Stomach (tissue), 9 donors: ENCODE measurements around the gene HTRA3. TPM values are rescaled to one million over a fixed set of nuclear protein-coding genes. Genes with fewer than 3 reads are reported as not detected.

ENCODE experiments used
- DNase-seq, 2 donors: peaks; one replicate each; pipeline versions ENCODE4 v3.0.0 to v3.0.0-alpha.2; 2013 to 2019
- H3K27ac ChIP-seq, 5 donors: fragments of 200-600 bp in 4 of 5; sonication (generic) in 4 of 5; one replicate each; pipeline ENCODE4 v1.5.1; 2013 to 2019; ENCODE audit warnings: mild to moderate bottlenecking in 1 of 5, moderate library complexity in 1 of 5
- H3K27me3 ChIP-seq, 3 donors: fragments of 200-600 bp; sonication (generic); one replicate each; pipeline ENCODE4 v1.5.1; 2017 to 2019; ENCODE audit warnings: mixed run types in 1 of 3
- H3K36me3 ChIP-seq, 4 donors: fragments of 200-600 bp; sonication (generic); 1 replicate in 3 of 4; 2 replicates in 1 of 4; pipeline ENCODE4 v1.5.1; 2016 to 2019
- H3K4me1 ChIP-seq, 4 donors: fragments of 200-600 bp; sonication (generic); one replicate each; pipeline ENCODE4 v1.5.1; 2016 to 2019
- H3K4me3 ChIP-seq, 4 donors: fragments of 200-600 bp; sonication (generic) in 3 of 4; one replicate each; pipeline ENCODE4 v1.5.1; 2016 to 2019; ENCODE audit warnings: mild to moderate bottlenecking in 1 of 4
- H3K9me3 ChIP-seq, 4 donors: fragments of 200-600 bp; sonication (generic); one replicate each; pipeline ENCODE4 v1.5.1; 2016 to 2019
- EP300 ChIP-seq: sonication (generic); formaldehyde crosslinking; IDR thresholded peaks from one replicate; pipeline ENCODE4 v1.6.1; 2017; ENCODE audit warnings: antibody characterized with exemption
- POLR2A ChIP-seq, 4 donors: fragments of 450-650 bp; IDR thresholded peaks; one replicate each; pipeline ENCODE4 v1.6.1; 2016; ENCODE audit warnings: antibody characterized with exemption in 4 of 4, control low read depth in 2 of 4, mild to moderate bottlenecking in 1 of 4, moderate library complexity in 1 of 4
- POLR2AphosphoS5 ChIP-seq, 3 donors: sonication (generic); formaldehyde crosslinking; IDR thresholded peaks; one replicate each; pipeline ENCODE4 v1.6.1; 2016; ENCODE audit warnings: antibody characterized with exemption in 3 of 3
- WGBS, 5 donors: extraction: QIAGEN DNeasy Blood & Tissue Kit in 3 of 5; methylation state at CpG; one replicate each; pipeline versions ENCODE4 v1.1.5 to v1.1.7; 2013 to 2018; 5-methylcytosine and 5-hydroxymethylcytosine counted together
- intact Hi-C: fragments of 100-400 bp; cut with DNase I; formaldehyde crosslinking; loops from one replicate; pipeline ENCODE4 v1.15.1; 2023; ENCODE audit warnings: low total_unique reads
- polyA plus RNA-seq, 3 donors: library from polyadenylated mRNA; stranded (reverse); fragments of 200-250 nt; gene quantifications; one replicate each; pipeline ENCODE4 v1.2.3, GENCODE V29; 2013
- total RNA-seq, 5 donors: library from RNA; depleted of rRNA; stranded (reverse); fragments of >200 nt; gene quantifications; one replicate each; pipeline versions ENCODE4 v1.1.0 to v1.2.3, GENCODE V29; 2014 to 2016
- TF ChIP-seq, protein P1 (sequence below), 7 experiments: fragments of 450-650 bp in 4 of 7; fragments of 200-600 bp in 3 of 7; sonication (generic) in 3 of 7; IDR thresholded peaks; one replicate each; pipeline ENCODE4 v1.5.1; 2016 to 2019; ENCODE audit warnings: antibody characterized with exemption in 7 of 7, control low read depth in 2 of 7, mild to moderate bottlenecking in 1 of 7
- donor health status: healthy with polysubstance abuse.
- donor health status: Bipolar disorder and iron deficiency.
- donor health status: healthy.

HTRA3 gene
- total and polyA plus RNA-seq, 8 donors, result 6.6 to 26.8 (median 15.9) TPM

DNA sequence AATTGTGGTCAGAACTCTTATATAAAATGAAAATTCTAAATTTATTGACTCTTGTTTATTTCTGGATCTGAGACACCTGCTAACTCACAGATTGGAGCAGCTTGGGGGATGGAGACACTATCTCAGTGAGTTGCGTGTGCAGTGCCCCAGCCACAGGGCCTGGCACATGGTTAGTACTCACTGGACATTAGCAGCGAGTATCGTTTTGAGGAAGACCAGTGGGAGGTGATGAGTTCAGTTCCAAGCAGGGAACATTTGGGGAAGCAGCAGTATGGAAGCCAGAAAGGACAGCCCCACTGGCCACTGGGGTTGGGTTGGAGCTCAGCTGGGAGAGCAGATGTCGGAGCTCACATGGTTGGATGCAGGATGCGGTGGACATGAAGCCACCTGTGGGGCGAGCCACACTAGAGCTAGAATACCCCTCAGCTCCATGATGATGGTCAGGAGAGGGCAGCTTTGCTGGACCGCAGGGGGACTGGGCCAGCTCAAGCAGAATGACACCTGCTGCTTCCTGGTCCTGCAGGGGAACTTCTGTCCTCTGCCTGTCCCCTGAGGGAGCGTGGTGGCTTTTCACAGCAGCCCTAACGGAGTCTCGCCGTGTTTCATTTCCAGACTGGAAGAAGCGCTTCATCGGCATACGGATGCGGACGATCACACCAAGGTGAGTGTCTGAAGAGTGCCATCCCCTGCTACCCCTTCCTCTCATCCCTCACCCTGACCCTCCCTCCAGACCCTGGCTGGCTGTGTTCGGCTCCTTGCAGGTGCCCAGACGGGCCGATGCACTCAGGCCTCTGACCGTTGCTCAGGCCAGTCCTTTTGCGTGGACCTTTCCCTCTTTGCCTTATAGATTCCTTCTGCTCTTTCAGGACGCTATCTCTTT lies 32.5 kb downstream of the HTRA3 start:
- 89 to 97% (median 95%) methylated on average over 22 of the region's 22 CpGs for WGBS, 5 donors

DNA sequence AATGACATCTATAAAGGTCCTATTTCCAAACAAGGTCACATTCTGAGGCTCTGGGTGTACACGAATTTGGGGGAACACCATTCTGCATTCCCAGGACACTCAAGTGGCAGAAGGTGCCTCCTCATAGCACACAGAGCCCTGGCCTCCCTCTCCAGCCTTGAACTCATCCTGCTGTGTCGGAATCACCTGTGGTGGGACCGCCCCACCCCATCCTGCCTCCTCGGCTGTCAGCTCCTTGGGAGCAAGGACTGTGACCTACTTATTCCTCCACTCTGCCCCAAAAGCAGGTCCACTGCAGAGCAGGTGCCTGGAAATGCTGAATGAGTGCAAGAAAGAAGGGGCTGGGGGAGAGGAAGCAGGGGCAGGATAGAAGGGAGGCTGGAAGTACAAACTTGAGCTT lies 33.5 kb downstream of the HTRA3 start:
- H3K36me3 ChIP-seq, result no peaks in the 10 kb centered on the region
- H3K27me3 ChIP-seq, result peaks cover 0 to 2% (median 0%) of the 10 kb centered on the region in 3 donors
- no peak for DNase-seq
- no peaks in the 10 kb centered on the region for H3K9me3 ChIP-seq
- WGBS, 5 donors, result 63 to 78% (median 69%) methylated on average over 4 of the region's 4 CpGs
- no peak overlapping the region for H3K4me3 ChIP-seq
- TF ChIP-seq, protein P1, sequence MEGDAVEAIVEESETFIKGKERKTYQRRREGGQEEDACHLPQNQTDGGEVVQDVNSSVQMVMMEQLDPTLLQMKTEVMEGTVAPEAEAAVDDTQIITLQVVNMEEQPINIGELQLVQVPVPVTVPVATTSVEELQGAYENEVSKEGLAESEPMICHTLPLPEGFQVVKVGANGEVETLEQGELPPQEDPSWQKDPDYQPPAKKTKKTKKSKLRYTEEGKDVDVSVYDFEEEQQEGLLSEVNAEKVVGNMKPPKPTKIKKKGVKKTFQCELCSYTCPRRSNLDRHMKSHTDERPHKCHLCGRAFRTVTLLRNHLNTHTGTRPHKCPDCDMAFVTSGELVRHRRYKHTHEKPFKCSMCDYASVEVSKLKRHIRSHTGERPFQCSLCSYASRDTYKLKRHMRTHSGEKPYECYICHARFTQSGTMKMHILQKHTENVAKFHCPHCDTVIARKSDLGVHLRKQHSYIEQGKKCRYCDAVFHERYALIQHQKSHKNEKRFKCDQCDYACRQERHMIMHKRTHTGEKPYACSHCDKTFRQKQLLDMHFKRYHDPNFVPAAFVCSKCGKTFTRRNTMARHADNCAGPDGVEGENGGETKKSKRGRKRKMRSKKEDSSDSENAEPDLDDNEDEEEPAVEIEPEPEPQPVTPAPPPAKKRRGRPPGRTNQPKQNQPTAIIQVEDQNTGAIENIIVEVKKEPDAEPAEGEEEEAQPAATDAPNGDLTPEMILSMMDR (IDR thresholded peaks at IDR 0.05), result no peak
- peaks cover 0 to 8% (median 2%) of the 10 kb centered on the region in 4 donors for H3K4me1 ChIP-seq
- no peak overlapping the region for H3K27ac ChIP-seq
- intact Hi-C loops, result no loop called here

More for the DNA sequence above, 32.5 kb downstream of the HTRA3 start:
- Histone ChIP-seq H3K27ac (no peak overlapping the region), H3K9me3 (no peaks in the 10 kb centered on the region), H3K4me1 (peaks cover 0 to 6% (median 2%) of the 10 kb centered on the region in 4 donors), H3K27me3 (no peaks in the 10 kb centered on the region), H3K36me3 (no peaks in the 10 kb centered on the region), H3K4me3 (no peak overlapping the region)
- no peak for DNase-seq
- intact Hi-C loops, result no loop called here
- TF ChIP-seq, protein P1 (IDR thresholded peaks at IDR 0.05), result no peak
- no peak for TF ChIP-seq EP300
- TF ChIP-seq POLR2AphosphoS5 (IDR thresholded peaks at IDR 0.05), result no peak
- TF ChIP-seq POLR2A (IDR thresholded peaks at IDR 0.05), result no peak

DNA sequence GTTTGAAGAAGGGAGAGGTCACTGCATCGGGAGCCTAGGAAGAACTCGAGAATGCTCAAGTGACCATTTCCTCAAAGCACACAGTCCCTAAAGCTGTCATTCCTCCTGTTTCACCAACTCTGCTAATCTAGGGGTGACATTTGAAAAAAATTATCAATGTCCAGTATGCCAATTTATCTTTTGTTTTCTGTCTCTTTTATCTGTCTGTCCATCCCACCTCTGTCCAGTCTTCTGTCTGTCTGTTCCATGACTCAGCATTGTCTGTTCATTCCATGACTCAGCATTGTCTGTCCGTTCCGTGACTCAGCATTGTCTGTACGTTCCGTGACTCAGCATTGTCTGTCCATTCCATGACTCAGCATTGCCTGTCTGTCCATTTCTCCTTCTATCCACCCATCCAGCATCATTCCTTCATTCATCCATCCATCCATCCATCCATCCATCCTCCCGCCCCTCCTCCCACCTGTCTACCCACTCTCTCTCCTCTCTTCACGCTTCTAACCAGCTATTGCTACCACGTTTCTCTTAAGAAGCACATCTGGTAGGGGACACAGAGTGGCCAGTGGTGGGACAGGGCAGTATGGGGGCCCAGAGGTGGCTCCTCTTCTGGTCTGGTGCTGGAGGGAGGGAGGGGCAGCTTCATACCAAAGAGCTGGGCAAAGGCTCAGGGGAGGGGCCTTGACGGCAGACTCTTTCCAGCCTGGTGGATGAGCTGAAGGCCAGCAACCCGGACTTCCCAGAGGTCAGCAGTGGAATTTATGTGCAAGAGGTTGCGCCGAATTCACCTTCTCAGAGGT lies 34.1 kb downstream of the HTRA3 start:
- DNase-seq, result no peak
- H3K27me3 ChIP-seq, result peaks cover 0 to 8% (median 0%) of the 10 kb centered on the region in 3 donors
- TF ChIP-seq EP300 (no peak), POLR2A (IDR thresholded peaks at IDR 0.05) (no peak), POLR2AphosphoS5 (IDR thresholded peaks at IDR 0.05) (no peak)
- TF ChIP-seq, protein P1 (IDR thresholded peaks at IDR 0.05), result no peak
- H3K27ac ChIP-seq, result no peak overlapping the region
- H3K4me3 ChIP-seq, result no peak overlapping the region
- no peaks in the 10 kb centered on the region for H3K9me3 ChIP-seq
- peaks cover 0 to 8% (median 4%) of the 10 kb centered on the region in 4 donors for H3K4me1 ChIP-seq
- intact Hi-C loops, result no loop called here
- H3K36me3 ChIP-seq, result no peaks in the 10 kb centered on the region
- 69 to 82% (median 77%) methylated on average over 13 of the region's 13 CpGs for WGBS, 5 donors

DNA sequence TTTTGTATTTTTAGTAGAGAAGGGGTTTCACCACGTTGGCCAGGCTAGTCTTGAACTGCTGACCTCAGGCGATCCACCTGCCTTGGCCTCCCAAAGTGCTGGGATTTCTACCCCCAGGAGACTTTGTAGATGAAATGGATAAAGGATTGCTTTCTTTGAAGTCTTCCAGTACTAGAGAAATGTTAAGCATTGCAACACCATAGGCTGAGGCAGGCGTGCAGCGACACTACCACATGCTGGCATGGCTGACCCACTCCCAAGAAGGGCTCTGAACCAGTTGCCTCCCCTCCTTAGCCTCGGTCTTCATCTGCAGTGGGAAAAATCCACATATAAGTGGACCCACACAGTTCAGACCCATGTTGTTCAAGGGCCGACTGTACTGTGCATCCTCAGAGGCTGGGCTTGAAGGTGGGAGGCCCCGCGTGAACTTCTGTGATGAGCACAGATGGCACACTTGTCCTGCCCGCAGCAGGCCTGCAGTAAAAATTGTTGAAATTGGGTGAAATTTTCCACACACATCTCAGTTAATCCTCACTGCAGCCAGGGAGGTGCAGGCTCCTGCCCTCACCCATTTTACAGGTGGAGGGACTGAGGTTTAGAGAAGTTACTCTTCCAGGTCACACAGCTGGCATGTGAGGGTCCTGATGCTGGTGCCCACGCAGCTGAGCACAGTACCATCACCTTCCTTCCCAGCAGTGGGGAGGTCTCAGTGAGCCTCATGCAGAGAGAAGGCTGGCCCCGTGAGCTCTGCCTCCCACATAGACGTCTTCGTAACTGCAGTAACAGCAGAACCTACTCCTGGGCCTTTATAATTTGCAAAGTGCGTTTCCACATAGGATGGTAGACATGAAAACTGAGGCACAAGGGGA lies 35.5 kb downstream of the HTRA3 start:
- no peak for DNase-seq
- H3K36me3 ChIP-seq, result no peaks in the 10 kb centered on the region
- 81 to 88% (median 85%) methylated on average over 13 to 14 of the region's 14 CpGs for WGBS, 5 donors
- intact Hi-C loops, result no loop called here
- TF ChIP-seq POLR2AphosphoS5 (IDR thresholded peaks at IDR 0.05) (no peak), EP300 (no peak)
- TF ChIP-seq, protein P1 (IDR thresholded peaks at IDR 0.05), result no peak
- peaks cover 4 to 17% (median 11%) of the 10 kb centered on the region in 4 donors for H3K4me1 ChIP-seq
- no peak overlapping the region for H3K4me3 ChIP-seq
- H3K27ac ChIP-seq, result no peak overlapping the region
- H3K27me3 ChIP-seq, result peaks cover 0 to 21% (median 9%) of the 10 kb centered on the region in 3 donors
- no peaks in the 10 kb centered on the region for H3K9me3 ChIP-seq
